Loucy (cell line): ENCODE measurements around the gene TOM1L2.
A peak's percentile ranks its signal among the peaks of the same experiment; 100 is the strongest.

ENCODE experiments used
- H2AFZ ChIP-seq: fragments of 200-600 bp; sonication (generic); 2 replicates; pipeline ENCODE4 v1.6.0; 2016; ENCODE audit warnings: antibody characterized with exemption, mild to moderate bottlenecking, low read length, moderate library complexity
- H3F3A ChIP-seq: fragments of 200-600 bp; 2 replicates; pipeline ENCODE4 v1.6.0; 2016; ENCODE audit warnings: antibody characterized with exemption, low read depth, mild to moderate bottlenecking
- H3K27me3 ChIP-seq: fragments of 200-600 bp; sonication (generic); 2 replicates; pipeline ENCODE4 v1.6.1; 2014; ENCODE audit warnings: low read length, mild to moderate bottlenecking; ENCODE audit not compliant: insufficient read depth, poor library complexity, severe bottlenecking
- H3K36me3 ChIP-seq: fragments of 200-600 bp; sonication (generic); 2 replicates; pipeline ENCODE4 v1.6.1; 2016; ENCODE audit warnings: low read length; ENCODE audit not compliant: insufficient read depth
- H3K4me1 ChIP-seq: fragments of 200-600 bp; sonication (generic); 2 replicates; pipeline ENCODE4 v1.5.1; 2014; ENCODE audit warnings: low read length, mild to moderate bottlenecking; ENCODE audit not compliant: insufficient read depth, poor library complexity, severe bottlenecking
- H3K4me2 ChIP-seq: fragments of 200-600 bp; sonication (generic); 2 replicates; pipeline ENCODE4 v1.6.0; 2014; ENCODE audit warnings: antibody characterized with exemption, low read length, low read depth, mild to moderate bottlenecking; ENCODE audit not compliant: poor library complexity, severe bottlenecking
- H3K4me3 ChIP-seq: fragments of 200-600 bp; sonication (generic); 2 replicates; pipeline ENCODE4 v1.5.1; 2014; ENCODE audit warnings: low read length, mild to moderate bottlenecking, mixed read lengths; ENCODE audit not compliant: poor library complexity, severe bottlenecking
- H3K79me2 ChIP-seq: fragments of 200-600 bp; sonication (generic); 2 replicates; pipeline ENCODE4 v1.6.1; 2014; ENCODE audit warnings: low read length; ENCODE audit not compliant: insufficient read depth
- H3K9ac ChIP-seq: fragments of 200-600 bp; sonication (generic); 2 replicates; pipeline ENCODE4 v1.6.0; 2014; ENCODE audit warnings: mild to moderate bottlenecking, low read depth, low read length, moderate library complexity; ENCODE audit not compliant: poor library complexity, severe bottlenecking
- H3K9me2 ChIP-seq: fragments of 200-600 bp; sonication (generic); replicated peaks from 2 replicates; pipeline ENCODE4 v1.6.1; 2016; ENCODE audit warnings: low read depth, low read length, mixed read lengths
- H3K9me3 ChIP-seq: fragments of 200-600 bp; sonication (generic); 2 replicates; pipeline ENCODE4 v1.6.1; 2014; ENCODE audit warnings: mild to moderate bottlenecking, antibody characterized with exemption, low read length, low read depth; ENCODE audit not compliant: insufficient read depth
- H4K20me1 ChIP-seq: fragments of 200-600 bp; sonication (generic); 2 replicates; pipeline ENCODE4 v1.6.0; 2014; ENCODE audit warnings: antibody characterized with exemption, low read length, mild to moderate bottlenecking; ENCODE audit not compliant: insufficient read depth, poor library complexity, severe bottlenecking
- CTCF ChIP-seq: fragments of 200-600 bp; sonication (generic); conservative IDR thresholded peaks from 2 replicates; pipeline ENCODE4 v1.5.1; 2014; ENCODE audit warnings: mild to moderate bottlenecking, antibody characterized with exemption, low read length
- EZH2phosphoT487 ChIP-seq: fragments of 200-600 bp; IDR thresholded peaks from 2 replicates; pipeline ENCODE4 v1.6.1; 2018; ENCODE audit warnings: antibody characterized with exemption, mild to moderate bottlenecking, moderate library complexity, borderline replicate concordance

Gene TOM1L2

DNA sequence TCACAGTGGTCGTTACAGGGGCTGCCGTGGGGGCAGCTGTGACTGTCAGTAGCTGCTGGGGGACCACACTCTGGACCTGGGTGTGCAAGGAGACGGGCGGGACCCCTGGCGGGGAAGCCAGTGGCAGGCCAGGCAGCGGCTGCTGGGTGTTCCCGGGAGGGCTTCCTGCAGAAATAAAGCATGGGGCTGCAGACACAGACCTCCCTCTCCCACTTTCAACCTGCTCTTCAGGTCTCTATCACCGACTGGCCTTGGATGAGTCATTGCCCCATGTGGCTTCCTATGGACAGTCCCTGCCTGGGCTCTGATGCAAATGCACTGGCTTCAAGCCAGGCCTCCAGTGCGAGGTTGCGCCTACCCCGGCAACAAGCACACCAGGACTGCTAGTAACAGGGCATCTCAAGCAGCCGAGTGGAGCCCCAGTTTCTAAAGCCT is 152.6 kb downstream of the TOM1L2 start:
- Histone ChIP-seq H3K4me1 (peaks cover 44% of the 10 kb centered on the region), H3K4me3 (peak overlapping the region; percentile 89), H3K9me3 (no peaks in the 10 kb centered on the region), H3K9ac (peak overlapping the region; percentile 94), H3K36me3 (peaks cover 15% of the 10 kb centered on the region; the same call in 1 of the 2 replicates), H3K27me3 (no peaks in the 10 kb centered on the region), H3K79me2 (peaks cover 43% of the 10 kb centered on the region), H3K4me2 (peak overlapping the region; percentile 93), H2AFZ (no peak overlapping the region), H4K20me1 (peaks cover 26% of the 10 kb centered on the region), H3F3A (no peaks in the 10 kb centered on the region), H3K9me2 (no peaks in the 10 kb centered on the region)
- TF ChIP-seq EZH2phosphoT487 (no peak), CTCF (no peak)

- peaks cover 15% of the 10 kb centered on the region; the same call in 1 of the 2 replicates for H3K36me3 ChIP-seq
- H3K9me3 ChIP-seq = no peaks in the 10 kb centered on the region
- TF ChIP-seq EZH2phosphoT487 = no peak
- TF ChIP-seq CTCF = no peak
- H3K9me2 ChIP-seq = no peaks in the 10 kb centered on the region
- H3K4me1 ChIP-seq = peaks cover 39% of the 10 kb centered on the region
- peak overlapping the region; percentile 93 for H3K4me2 ChIP-seq
- no peak overlapping the region for H2AFZ ChIP-seq
- peaks cover 38% of the 10 kb centered on the region for H3K79me2 ChIP-seq
- H3K9ac ChIP-seq = no peak overlapping the region
- no peaks in the 10 kb centered on the region for H3F3A ChIP-seq
- H3K27me3 ChIP-seq = no peaks in the 10 kb centered on the region
- H3K4me3 ChIP-seq = no peak overlapping the region
- H4K20me1 ChIP-seq = peaks cover 26% of the 10 kb centered on the region
Measured at GRCh38 chr17:17819111-17819510, 153.1 kb downstream of the TOM1L2 start.

DNA sequence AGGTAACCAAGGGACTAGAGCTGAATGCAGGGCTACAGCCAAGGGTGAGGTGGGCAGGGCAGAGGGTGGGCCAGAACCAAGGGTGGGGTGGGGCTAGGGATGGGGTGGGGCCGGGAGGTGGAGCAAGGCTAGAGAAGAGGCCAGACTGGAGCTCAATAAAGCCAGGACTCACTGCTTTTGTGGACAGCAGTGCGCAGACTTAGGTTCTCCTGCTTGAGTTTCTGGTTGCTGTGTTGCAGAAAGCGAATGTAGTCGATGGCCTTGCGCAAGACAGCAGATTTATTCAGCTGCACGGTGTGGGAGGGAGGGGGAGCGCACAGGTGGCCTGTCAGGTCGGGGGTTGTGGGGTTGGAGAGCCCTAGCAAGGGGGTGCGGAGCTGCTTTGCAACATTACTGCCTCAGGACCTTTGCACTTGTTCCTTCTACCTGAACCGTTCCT is 154.1 kb downstream of the TOM1L2 start:
- Histone ChIP-seq H2AFZ (no peak overlapping the region), H3K9me3 (no peaks in the 10 kb centered on the region), H3K4me1 (peaks cover 35% of the 10 kb centered on the region), H3K9ac (no peak overlapping the region), H3K4me2 (no peak overlapping the region), H3K36me3 (peaks cover 15% of the 10 kb centered on the region; the same call in 1 of the 2 replicates), H3K27me3 (no peaks in the 10 kb centered on the region), H3K9me2 (no peaks in the 10 kb centered on the region), H3K4me3 (no peak overlapping the region), H3F3A (no peaks in the 10 kb centered on the region), H4K20me1 (peaks cover 26% of the 10 kb centered on the region), H3K79me2 (peaks cover 34% of the 10 kb centered on the region)
- TF ChIP-seq CTCF = no peak
- no peak for TF ChIP-seq EZH2phosphoT487
